HepG2 (cell line): ENCODE measurements around the gene ONECUT1. TPM values are rescaled to one million over a fixed set of nuclear protein-coding genes. Genes with fewer than 3 reads are reported as not detected.

Experiments
- ATM ChIP-seq: fragments of 450-650 bp; IDR thresholded peaks from 2 replicates; pipeline ENCODE4 v1.7.1; 2017; ENCODE audit warnings: mild to moderate bottlenecking, borderline replicate concordance
- BRD4 ChIP-seq: sonication (generic); formaldehyde crosslinking; IDR thresholded peaks from 2 replicates; pipeline ENCODE4 v1.4.0; 2020; ENCODE audit warnings: missing genetic modification reagents
- CBX5 ChIP-seq: sonication (generic); formaldehyde crosslinking; IDR thresholded peaks from 2 replicates; pipeline ENCODE4 v1.4.0; 2020; ENCODE audit warnings: missing genetic modification reagents, borderline replicate concordance
- CCDC6 ChIP-seq: sonication (generic); formaldehyde crosslinking; IDR thresholded peaks from 2 replicates; pipeline ENCODE4 v1.8.1; 2022; ENCODE audit warnings: mild to moderate bottlenecking, missing genetic modification reagents, moderate library complexity
- ELF1 ChIP-seq: sonication (generic); formaldehyde crosslinking; IDR thresholded peaks from 2 replicates; pipeline ENCODE4 v1.4.0; 2020; ENCODE audit warnings: missing genetic modification reagents
- EZH2 ChIP-seq: conservative IDR thresholded peaks from 2 replicates; pipeline ENCODE4 v1.6.1; 2012; ENCODE audit warnings: mild to moderate bottlenecking, low read depth, low read length, moderate library complexity
- HINFP ChIP-seq: sonication (generic); formaldehyde crosslinking; IDR thresholded peaks from 2 replicates; pipeline ENCODE4 v1.4.0; 2020; ENCODE audit warnings: low read depth, mild to moderate bottlenecking, missing genetic modification reagents
- HNRNPH1 ChIP-seq: fragments of 200-400 bp; formaldehyde crosslinking; optimal IDR thresholded peaks from 2 replicates; pipeline ENCODE3; 2017; ENCODE audit warnings: mild to moderate bottlenecking, low read depth, low read length
- JUND ChIP-seq: sonication (generic); formaldehyde crosslinking; IDR thresholded peaks from 2 replicates; pipeline ENCODE4 v1.8.0; 2022; ENCODE audit warnings: mild to moderate bottlenecking, missing genetic modification reagents
- MXI1 ChIP-seq: IDR thresholded peaks from 3 replicates; pipeline ENCODE4 v1.6.1; 2012; ENCODE audit warnings: low read depth, low read length, inconsistent platforms, borderline replicate concordance
- RCOR2 ChIP-seq: IDR thresholded peaks from 2 replicates; pipeline ENCODE4 v1.6.1; 2016; ENCODE audit warnings: missing biosample characterization, missing genetic modification reagents
- SMC3 ChIP-seq: IDR thresholded peaks from 2 replicates; pipeline ENCODE4 v1.6.1; 2011; ENCODE audit warnings: low read length, improper control_type of control experiment
- SYNCRIP ChIP-seq: fragments of 200-400 bp; formaldehyde crosslinking; IDR thresholded peaks from 2 replicates; pipeline ENCODE4 v1.6.1; 2018; ENCODE audit warnings: mild to moderate bottlenecking, low read depth, low read length; ENCODE audit not compliant: insufficient read depth
- THRA ChIP-seq: sonication (generic); formaldehyde crosslinking; IDR thresholded peaks from 2 replicates; pipeline ENCODE4 v1.4.0; 2020; ENCODE audit warnings: missing genetic modification reagents, borderline replicate concordance
- ZBTB21 ChIP-seq: sonication (generic); formaldehyde crosslinking; IDR thresholded peaks from 2 replicates; pipeline ENCODE4 v1.4.0; 2020; ENCODE audit warnings: missing genetic modification reagents
- ZBTB7B ChIP-seq: sonication (generic); formaldehyde crosslinking; IDR thresholded peaks from 2 replicates; pipeline ENCODE4 v1.4.0; 2020; ENCODE audit warnings: missing genetic modification reagents
- ZFP36L2 ChIP-seq: sonication (generic); formaldehyde crosslinking; IDR thresholded peaks from 2 replicates; pipeline ENCODE4 v1.4.0; 2020; ENCODE audit warnings: missing genetic modification reagents
- ZMAT5 ChIP-seq: sonication (generic); formaldehyde crosslinking; IDR thresholded peaks from 2 replicates; pipeline ENCODE4 v1.5.0; 2020; ENCODE audit warnings: mild to moderate bottlenecking, low read depth, missing genetic modification reagents, borderline replicate concordance
- ZNF264 ChIP-seq: sonication (generic); formaldehyde crosslinking; IDR thresholded peaks from 2 replicates; pipeline ENCODE4 v1.4.0; 2020; ENCODE audit warnings: missing genetic modification reagents
- ZNF331 ChIP-seq: sonication (generic); formaldehyde crosslinking; IDR thresholded peaks from 2 replicates; pipeline ENCODE4 v1.4.0; 2020; ENCODE audit warnings: missing genetic modification reagents
- ZNF510 ChIP-seq: sonication (generic); formaldehyde crosslinking; IDR thresholded peaks from 2 replicates; pipeline ENCODE4 v1.4.0; 2020; ENCODE audit warnings: low read depth, mild to moderate bottlenecking, missing genetic modification reagents
- ZNF552 ChIP-seq: sonication (generic); formaldehyde crosslinking; IDR thresholded peaks from 2 replicates; pipeline ENCODE4 v1.9.0; 2022; ENCODE audit warnings: missing genetic modification reagents, mild to moderate bottlenecking, borderline replicate concordance
- ZNF570 ChIP-seq: sonication (generic); formaldehyde crosslinking; IDR thresholded peaks from 2 replicates; pipeline ENCODE4 v1.4.0; 2020; ENCODE audit warnings: mild to moderate bottlenecking, missing genetic modification reagents, borderline replicate concordance
- ZNF788 ChIP-seq: sonication (generic); formaldehyde crosslinking; IDR thresholded peaks from 2 replicates; pipeline ENCODE4 v1.5.0; 2020; ENCODE audit warnings: mild to moderate bottlenecking, missing genetic modification reagents, borderline replicate concordance
- ZSCAN12 ChIP-seq: sonication (generic); formaldehyde crosslinking; IDR thresholded peaks from 2 replicates; pipeline ENCODE4 v1.9.0; 2021; ENCODE audit warnings: mild to moderate bottlenecking, missing genetic modification reagents
- ZSCAN5A ChIP-seq: sonication (generic); formaldehyde crosslinking; IDR thresholded peaks from 2 replicates; pipeline ENCODE4 v1.8.0; 2022; ENCODE audit warnings: mild to moderate bottlenecking, missing genetic modification reagents, borderline replicate concordance
- polyA plus RNA-seq, 8 experiments: library from polyadenylated mRNA; depleted of rRNA in 3 of 8; stranded (reverse) in 7 of 8; unstranded in 1 of 8; fragments of >200 nt; fragmentation: Illumina TruSeq in 4 of 8; extraction: Trizol in 4 of 8; gene quantifications; 2 replicates each; pipeline versions ENCODE4 v1.2.1 to v1.2.3, GENCODE V29; 2011 to 2016; ENCODE audit warnings: low read depth in 4 of 8, missing spikeins in 1 of 8, mixed read lengths in 1 of 8; ENCODE audit not compliant: insufficient read depth in 1 of 8
- total RNA-seq, 5 experiments: library from RNA; depleted of rRNA; stranded (reverse); fragments of >200 nt; fragmentation: Illumina TruSeq; extraction: Trizol; gene quantifications; 2 replicates each; pipeline ENCODE4 v1.2.3, GENCODE V29; 2016; ENCODE audit warnings: low read depth in 1 of 5
- TF ChIP-seq, protein P1 (sequence below): sonication (generic); formaldehyde crosslinking; IDR thresholded peaks from 2 replicates; pipeline ENCODE4 v1.8.1; 2023; ENCODE audit warnings: missing genetic modification reagents, inconsistent platforms, borderline replicate concordance

ONECUT1 gene
- total and polyA plus RNA-seq, 2 of the 13 experiments (the other 11 are each of a cell fraction or from before 2014, with no cell fraction given): 3.5 to 9.1 TPM

- no peak for TF ChIP-seq ZNF552 (CRISPR knock-in tag)
- TF ChIP-seq EZH2: no peak
- TF ChIP-seq ZSCAN5A (CRISPR knock-in tag): no peak
- TF ChIP-seq ZFP36L2: no peak
- TF ChIP-seq ZNF331 (CRISPR knock-in tag): no peak
- TF ChIP-seq ZBTB7B (CRISPR knock-in tag): no peak
- TF ChIP-seq ZBTB21: no peak
- no peak for TF ChIP-seq SMC3
- no peak for TF ChIP-seq BRD4 (CRISPR knock-in tag)
- no peak for TF ChIP-seq HNRNPH1
- no peak for TF ChIP-seq HINFP (CRISPR knock-in tag)
- TF ChIP-seq ZSCAN12 (CRISPR knock-in tag): no peak
- no peak for TF ChIP-seq CBX5 (CRISPR knock-in tag)
- TF ChIP-seq, protein P1, sequence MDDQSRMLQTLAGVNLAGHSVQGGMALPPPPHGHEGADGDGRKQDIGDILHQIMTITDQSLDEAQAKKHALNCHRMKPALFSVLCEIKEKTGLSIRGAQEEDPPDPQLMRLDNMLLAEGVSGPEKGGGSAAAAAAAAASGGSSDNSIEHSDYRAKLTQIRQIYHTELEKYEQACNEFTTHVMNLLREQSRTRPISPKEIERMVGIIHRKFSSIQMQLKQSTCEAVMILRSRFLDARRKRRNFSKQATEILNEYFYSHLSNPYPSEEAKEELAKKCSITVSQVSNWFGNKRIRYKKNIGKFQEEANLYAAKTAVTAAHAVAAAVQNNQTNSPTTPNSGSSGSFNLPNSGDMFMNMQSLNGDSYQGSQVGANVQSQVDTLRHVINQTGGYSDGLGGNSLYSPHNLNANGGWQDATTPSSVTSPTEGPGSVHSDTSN (CRISPR knock-in tag): no peak
- no peak for TF ChIP-seq RCOR2 (CRISPR knock-in tag)
- TF ChIP-seq ZNF510 (CRISPR knock-in tag): no peak
- no peak for TF ChIP-seq ZNF788 (CRISPR knock-in tag)
- TF ChIP-seq ZMAT5 (CRISPR knock-in tag): no peak
- TF ChIP-seq SYNCRIP: no peak
- TF ChIP-seq ZNF570 (CRISPR knock-in tag): no peak
- TF ChIP-seq THRA (CRISPR knock-in tag): no peak
- TF ChIP-seq MXI1: no peak
- TF ChIP-seq CCDC6 (CRISPR knock-in tag): no peak
- no peak for TF ChIP-seq ELF1 (CRISPR knock-in tag)
- no peak for TF ChIP-seq ZNF264 (CRISPR knock-in tag)
- no peak for TF ChIP-seq JUND (CRISPR knock-in tag)
- no peak for TF ChIP-seq ATM
Measured at GRCh38 chr15:52789008-52789600, 1.0 kb downstream of the ONECUT1 start (continued).
